HEK293 (cell line): ENCODE measurements around the gene ADM2.

ENCODE experiments used
- BCL11A ChIP-seq: fragments of 450-650 bp; formaldehyde crosslinking; IDR thresholded peaks from 2 replicates; pipeline ENCODE4 v1.5.1; 2016; ENCODE audit warnings: low read depth, missing biosample characterization, missing genetic modification characterization
- CTCF ChIP-seq: fragments of 450-650 bp; formaldehyde crosslinking; IDR thresholded peaks from 2 replicates; pipeline ENCODE4 v1.5.1; 2016; ENCODE audit warnings: missing biosample characterization, missing genetic modification characterization
- HOXA7 ChIP-seq: sonication (generic); formaldehyde crosslinking; IDR thresholded peaks from 2 replicates; pipeline ENCODE4 v1.8.1; 2022; ENCODE audit warnings: missing genetic modification reagents, borderline replicate concordance
- REST ChIP-seq: fragments of 450-650 bp; formaldehyde crosslinking; IDR thresholded peaks from 2 replicates; pipeline ENCODE4 v1.5.1; 2016; ENCODE audit warnings: missing biosample characterization, missing genetic modification characterization
- ZNF140 ChIP-seq: fragments of 450-650 bp; formaldehyde crosslinking; IDR thresholded peaks from 2 replicates; pipeline ENCODE4 v1.5.1; 2016; ENCODE audit warnings: missing biosample characterization, missing genetic modification characterization
- ZNF174 ChIP-seq: fragments of 450-650 bp; formaldehyde crosslinking; IDR thresholded peaks from 2 replicates; pipeline ENCODE4 v1.5.0; 2017; ENCODE audit warnings: missing biosample characterization, mild to moderate bottlenecking, missing genetic modification characterization
- ZNF37A ChIP-seq: fragments of 450-650 bp; IDR thresholded peaks from 2 replicates; pipeline ENCODE4 v1.5.1; 2018; ENCODE audit warnings: missing biosample characterization, missing genetic modification characterization
- ZNF645 ChIP-seq: fragments of 450-650 bp; formaldehyde crosslinking; IDR thresholded peaks from 2 replicates; pipeline ENCODE4; 2016; ENCODE audit warnings: missing biosample characterization, missing genetic modification characterization
- ZNF747 ChIP-seq: fragments of 450-650 bp; formaldehyde crosslinking; IDR thresholded peaks from 2 replicates; pipeline ENCODE4 v1.5.1; 2016; ENCODE audit warnings: missing biosample characterization, missing genetic modification characterization

- no peak for TF ChIP-seq HOXA7 (CRISPR knock-in tag)
- no peak for TF ChIP-seq ZNF140 (tag by site-specific recombination)
- TF ChIP-seq CTCF: no peak
- TF ChIP-seq REST: no peak
- TF ChIP-seq ZNF645: no peak
- TF ChIP-seq BCL11A: no peak
- TF ChIP-seq ZNF747 (tag by site-specific recombination): no peak
- no peak for TF ChIP-seq ZNF37A (tag by site-specific recombination)
- no peak for TF ChIP-seq ZNF174 (tag by site-specific recombination)
Measured at GRCh38 chr22:50461536-50461935, 19.8 kb upstream of the ADM2 start.
